Occipital lobe (tissue), 2 donors: ENCODE data around the gene ODAD4. TPM values are rescaled to one million over a fixed set of nuclear protein-coding genes. Genes with fewer than 3 reads are reported as not detected.
"Not testable (repeated sequence)": the region's sequence is repeated elsewhere in the genome, so short reads cannot be mapped to it uniquely, and the experiment has no call there.

Experiments
- DNase-seq: peaks from one replicate; lab custom pipeline; 2025; lab: John Stamatoyannopoulos, UW
- total RNA-seq: library from RNA; depleted of rRNA; stranded (reverse); fragments of >200 nt; gene quantifications from one replicate; pipeline ENCODE4 v1.2.3, GENCODE V29; 2014

Gene ODAD4
- total RNA-seq, 1 donor from 2014 or later = 1.6 TPM

DNA sequence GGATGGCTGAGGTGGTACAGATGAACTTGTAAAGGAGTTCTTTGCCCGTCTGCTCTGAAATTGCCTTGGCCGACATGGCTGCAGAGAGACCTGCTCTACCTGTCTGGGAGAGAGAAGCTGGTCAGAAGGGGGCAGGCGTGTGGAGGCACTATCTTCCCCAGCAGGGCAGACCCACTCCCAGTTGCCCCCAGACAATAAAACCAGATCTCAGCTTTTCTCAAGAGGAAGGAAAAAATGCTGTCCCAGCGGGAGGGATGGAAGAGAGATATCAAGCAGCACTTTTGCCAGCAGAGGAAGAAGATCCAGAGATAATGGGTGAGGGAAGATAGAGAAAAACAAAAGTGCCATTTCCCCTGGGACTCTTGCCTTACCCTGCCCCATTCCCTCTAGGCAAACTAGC, 16.6 kb upstream of the ODAD4 start:
- DNase-seq = no peak

DNA sequence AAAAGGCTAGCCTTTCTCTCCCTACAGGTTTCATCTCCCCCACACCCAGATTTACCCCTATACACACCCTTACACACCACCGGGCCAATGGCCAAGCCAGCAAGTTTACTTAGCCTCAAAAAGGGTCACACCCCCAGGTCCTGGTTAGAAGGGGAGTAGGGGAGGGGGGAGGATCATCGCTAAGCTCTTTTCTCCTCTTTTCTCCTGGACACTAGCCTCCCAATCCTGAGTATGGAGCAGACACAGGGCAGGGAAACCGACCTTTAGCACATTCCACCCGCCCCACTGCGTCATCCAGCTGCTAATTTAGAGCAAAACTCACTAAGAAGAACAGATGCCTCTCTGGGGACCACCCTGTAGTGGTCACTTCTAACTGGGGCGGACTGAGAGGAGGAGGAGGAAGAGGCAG, 16.1 kb upstream of the ODAD4 start:
- no peak for DNase-seq

DNA sequence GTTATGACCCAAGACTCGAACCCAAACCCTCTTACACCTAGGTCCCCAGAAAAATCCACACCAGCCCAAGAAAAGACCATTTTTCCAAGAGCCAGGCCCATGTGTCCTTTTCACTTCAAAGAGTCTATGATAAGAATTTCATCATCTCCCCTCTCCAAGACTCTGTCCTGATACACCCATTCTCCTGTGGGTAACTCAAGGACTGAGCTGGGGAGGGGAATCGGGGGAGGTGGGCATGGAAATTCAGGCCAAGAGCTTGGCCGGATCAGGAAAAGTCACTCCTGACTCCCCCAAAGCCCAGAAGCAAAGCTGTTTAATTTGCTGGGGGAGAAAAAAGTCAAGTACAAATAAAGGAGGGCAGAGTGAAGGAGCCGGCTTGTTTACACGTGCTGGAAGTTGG, 15.4 kb upstream of the ODAD4 start:
- DNase-seq = no peak

DNA sequence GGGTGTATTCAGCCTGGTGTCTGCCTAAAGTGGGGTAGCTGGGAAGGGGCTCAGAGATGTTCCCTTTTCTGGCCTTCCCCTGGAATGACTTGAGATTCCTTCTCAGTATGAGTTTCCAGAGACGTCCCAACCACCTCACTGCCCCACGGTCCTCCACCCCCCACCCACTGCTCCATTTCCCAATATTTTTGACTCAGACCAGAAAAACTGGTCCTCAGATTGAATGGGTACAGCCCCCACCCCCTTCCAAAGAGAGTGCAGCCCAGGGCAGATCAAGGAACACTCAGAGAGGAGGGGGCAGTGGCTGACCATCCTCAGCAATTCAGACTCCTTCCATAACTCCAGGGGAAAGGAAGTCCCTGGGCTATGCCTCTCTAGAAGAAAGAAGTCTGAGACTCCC, 14.9 kb upstream of the ODAD4 start:
- no peak for DNase-seq

DNA sequence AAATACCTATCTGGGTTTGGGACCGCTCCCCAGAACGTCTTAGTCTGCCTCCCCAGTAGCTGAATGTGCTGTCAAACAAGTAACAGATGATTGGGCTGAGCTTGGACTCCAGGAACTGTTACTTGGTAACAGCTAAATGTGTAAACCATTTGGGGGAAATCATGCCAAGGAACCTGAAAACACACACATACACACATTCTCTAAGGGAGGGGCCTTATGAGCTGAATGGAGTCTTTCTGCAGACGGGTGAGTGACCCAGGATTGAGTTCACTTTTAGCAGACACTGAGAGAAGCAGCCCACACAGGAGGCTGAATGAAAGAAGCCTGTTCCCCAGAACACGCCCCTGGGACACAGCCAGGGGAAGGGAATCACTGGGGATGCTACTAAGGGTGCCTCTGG, 13.2 kb upstream of the ODAD4 start:
- no peak for DNase-seq

DNA sequence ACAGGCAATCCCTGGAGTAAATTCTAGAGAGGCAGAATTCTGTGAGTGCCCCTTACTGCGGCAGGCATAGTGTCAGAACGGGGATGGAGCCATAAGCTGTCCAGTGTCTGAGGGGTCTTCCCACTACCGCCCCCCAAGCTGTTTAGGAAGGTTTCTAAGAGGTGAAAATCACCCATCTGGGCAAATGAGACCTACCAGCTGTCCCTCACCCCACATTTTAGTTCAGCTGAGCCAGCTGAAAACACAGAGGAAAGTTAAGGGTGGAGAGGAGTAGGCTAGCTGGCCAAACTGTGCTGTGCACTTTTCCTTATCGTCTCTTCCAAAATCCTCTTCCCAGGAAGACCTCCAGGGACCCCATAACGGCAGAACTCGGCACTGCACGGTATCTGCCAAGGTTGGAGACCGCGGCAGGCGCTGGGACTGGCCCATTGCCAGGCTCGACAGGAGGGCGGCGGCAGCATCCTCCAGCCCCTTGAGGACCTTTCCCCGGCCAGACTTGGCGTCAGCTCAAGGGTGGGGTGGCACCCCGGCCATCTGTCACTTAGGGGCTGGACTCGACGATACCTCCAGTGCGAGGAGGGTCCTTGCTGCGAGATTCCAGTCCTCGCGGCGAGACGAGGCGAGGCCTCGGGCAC, 12.6 kb upstream of the ODAD4 start:
- peak; percentile 39 for DNase-seq

DNA sequence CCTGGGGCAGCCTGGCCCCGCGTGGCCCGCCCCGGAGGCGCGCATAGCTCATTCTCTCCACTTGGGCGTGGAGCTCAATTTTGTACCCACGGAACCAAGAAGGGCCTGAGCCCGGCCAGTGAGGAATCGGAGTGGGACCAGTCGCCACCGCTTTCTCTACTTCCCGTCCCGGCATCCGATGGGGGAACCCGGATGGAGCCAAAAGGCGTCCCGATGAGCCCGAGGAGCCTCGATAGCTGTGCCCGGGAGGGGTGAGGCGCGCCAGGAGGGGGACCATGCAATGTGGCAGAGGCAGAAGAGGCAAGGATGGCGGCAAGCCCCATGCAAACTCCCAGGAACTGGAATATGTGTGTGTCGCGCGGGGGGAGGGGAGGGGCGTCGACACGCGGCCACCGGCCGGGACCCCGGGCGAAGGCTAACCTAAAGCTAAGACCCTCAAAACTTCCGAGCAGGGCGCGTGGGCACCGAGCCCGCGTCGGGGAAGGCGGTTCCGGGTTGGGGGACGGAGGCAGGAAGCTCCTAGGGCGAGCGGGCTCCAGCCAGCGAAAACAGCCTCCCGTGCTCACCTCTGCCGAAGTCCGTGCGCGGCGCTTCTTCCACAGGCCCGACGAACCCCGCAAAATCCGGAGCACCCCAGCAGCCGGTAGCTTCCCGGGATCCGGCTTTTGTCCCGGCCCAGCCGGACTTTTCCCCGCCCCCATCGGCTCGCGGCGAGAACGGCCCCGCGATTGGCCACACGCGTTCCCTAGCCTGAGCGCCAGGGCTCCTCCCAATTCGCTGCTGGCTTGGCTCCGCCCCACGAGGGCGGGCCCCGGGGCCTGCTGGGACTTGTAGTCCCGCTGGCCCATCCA, 11.9 kb upstream of the ODAD4 start, which contains the start of gene ACLY:
Gene ACLY (minus strand): TSS at position 638 of the 851 bp plus-strand sequence. CDS start 5,078 bp downstream, outside the sequence.
- peak; percentile 97 for DNase-seq

DNA sequence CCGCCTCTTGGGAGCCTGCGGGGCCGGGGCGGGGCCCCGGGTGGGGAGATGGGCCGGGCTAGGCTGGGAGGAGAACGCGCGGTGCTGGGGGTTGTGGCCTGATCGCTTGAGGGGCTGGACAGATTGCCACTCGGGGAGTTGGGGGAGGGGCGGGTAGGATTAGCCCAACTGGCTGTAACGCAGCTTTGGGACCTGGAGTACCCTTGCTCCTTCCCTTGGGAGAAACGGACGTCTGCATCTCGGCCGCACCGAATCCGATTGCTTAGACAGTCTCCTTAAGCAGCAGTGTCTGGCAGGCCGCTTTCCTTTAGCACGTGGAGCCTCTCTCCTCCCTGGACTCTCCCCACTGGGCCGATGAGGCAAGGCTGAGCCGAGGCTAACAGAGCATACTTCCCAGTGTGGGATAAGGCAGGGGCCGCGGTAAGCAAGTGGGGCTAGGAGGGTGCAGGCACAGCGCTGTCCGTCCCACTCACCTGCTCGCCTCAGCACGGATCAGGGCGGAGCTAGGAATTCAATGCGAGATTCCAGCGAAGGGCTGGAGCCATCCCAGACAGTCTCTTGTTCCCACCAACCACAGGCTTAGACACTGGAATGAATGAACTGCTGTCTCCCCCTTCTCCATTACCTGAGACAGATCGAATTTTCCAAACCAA, 11.1 kb upstream of the ODAD4 start:
- peak; percentile 78 for DNase-seq

DNA sequence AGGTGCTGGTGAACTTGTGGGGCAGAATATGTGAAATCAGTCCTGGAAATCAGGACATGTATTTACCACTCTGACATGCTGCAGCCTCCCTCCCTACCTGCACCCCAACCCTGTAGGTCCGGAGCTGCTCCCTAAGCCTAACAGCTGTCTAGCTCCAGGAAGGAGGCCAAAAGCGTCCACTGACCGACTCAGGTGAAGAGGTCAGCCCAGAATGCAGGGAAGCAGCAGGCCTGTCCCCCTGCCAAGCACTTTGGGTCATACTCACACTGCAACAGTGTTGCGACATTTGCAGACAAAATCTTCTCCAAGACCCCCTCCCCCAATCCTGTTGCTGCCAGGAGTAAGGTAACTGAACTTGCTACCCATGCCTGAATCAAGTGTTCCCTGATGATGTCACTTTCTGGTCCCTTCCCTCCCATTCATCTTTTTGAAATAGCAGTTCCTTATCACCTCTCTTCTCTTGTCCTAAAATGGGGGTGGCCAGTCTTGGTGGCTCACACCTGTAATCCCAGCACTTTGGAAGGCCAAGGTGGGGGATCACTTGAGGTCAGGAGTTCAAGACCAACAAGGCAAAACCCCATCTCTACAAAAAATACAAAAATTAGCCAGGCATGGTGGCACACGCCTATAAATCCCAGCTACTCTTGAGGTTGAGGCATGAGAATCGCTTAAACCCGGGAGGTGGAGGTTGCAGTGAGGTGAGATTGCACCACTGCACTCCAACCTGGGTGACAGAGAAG, 10.4 kb upstream of the ODAD4 start:
- no peak for DNase-seq

DNA sequence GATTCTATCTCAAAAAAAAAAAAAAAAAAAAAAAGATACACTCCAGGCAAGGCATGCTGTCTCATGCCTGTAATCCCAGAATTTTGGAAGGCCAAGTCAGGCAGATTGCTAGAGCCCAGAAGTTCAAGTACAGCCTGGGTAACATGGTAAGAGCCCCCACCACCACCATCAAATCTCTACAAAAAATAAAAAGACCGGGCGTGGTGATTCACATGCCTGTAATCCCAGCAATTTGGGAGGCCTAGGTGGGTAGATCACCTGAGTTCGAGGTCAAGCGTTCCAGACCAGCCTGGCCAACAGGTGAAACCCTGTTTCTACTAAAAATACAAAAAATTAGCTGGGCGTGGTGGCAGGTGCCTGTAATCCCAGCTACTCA, 9.8 kb upstream of the ODAD4 start:
- no peak for DNase-seq

DNA sequence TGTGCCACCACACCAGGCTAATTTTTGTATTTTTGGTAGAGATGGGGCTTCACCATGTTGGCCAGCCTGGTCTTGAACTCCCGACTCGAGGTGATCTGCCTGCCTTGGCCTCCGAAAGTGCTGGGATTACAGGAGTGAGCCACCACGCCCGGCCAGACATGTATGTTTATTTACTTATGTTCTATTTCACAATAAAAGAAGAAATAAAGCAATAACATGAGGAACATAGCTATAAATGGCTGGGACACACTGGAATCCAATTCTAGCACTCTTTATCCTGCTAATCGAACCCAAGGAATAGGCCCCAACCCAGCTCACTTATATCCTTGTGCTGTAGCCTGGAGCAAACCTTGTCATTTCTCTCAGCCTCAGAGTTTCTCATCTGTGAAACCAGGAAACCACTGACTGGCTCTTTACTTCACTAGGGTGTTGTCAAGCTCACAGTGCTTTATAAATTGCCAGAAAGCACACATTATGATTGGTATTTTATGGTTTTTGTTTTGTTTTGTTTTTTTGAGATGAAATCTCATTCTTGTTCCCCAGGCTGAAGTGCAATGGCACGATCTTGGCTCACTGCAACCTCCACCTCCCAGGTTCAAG, 4.3 kb upstream of the ODAD4 start:
- no peak for DNase-seq

DNA sequence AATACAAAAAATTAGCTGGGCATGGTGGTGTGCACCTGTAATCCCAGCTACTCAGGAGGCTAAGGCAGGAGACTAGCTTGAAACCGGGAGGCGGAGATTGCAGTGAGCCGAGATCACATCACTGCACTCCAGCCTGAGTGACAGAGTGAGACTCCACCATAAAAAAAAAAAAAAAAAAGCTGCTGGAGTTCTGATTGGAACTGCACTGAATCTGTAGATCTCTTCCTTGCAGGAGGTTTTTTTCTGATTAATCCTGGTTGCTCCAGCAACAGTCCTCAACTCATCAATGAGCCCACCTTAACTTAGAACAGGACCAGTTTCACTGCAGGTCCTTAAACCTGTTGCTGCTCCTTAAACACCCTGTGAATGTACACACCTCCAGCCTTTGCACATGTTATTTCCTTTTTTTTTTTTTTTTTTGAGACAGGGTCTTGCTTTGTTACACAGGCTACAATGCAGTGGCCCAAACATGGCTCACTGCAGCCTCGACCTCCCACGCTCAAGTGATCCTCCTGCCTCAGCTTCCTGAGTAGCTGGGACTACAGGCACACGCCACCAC, 1.6 kb upstream of the ODAD4 start:
- no peak for DNase-seq

DNA sequence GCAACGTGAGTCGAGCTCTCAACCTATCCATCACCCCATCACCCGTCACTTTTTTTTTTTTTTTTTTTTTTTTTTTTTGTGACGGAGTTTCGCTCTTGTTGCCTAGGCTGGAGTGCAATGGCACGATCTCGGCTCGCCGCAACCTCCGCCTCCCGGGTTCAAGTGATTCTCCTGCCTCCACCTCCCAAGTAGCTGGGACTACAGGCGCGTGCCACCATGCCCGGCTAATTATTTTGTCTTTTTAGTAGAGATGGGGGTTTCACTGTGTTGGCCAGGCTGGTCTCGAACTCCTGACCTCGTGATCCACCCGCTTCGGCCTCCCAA, 378 bp downstream of the ODAD4 start:
- DNase-seq = not testable (repeated sequence)

DNA sequence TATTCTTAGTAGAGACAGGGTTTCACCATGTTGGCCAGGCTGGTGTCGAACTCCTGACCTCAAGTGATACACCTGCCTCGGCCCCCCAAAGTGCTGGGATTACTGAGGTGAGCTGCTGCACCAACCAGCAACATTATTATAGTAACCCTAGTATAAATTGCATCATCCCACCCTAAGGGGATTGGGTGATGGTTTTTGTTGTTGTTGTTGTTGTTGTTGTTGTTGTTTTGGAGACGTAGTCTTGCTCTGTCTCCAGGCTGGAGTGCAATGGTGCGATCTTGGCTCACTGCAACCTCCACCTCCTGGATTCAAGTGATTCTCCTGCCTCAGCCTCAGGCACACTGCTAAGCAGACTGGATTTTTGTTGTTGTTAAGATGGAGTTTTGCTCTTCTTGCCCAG, 1.3 kb downstream of the ODAD4 start:
- DNase-seq = not testable (repeated sequence)

DNA sequence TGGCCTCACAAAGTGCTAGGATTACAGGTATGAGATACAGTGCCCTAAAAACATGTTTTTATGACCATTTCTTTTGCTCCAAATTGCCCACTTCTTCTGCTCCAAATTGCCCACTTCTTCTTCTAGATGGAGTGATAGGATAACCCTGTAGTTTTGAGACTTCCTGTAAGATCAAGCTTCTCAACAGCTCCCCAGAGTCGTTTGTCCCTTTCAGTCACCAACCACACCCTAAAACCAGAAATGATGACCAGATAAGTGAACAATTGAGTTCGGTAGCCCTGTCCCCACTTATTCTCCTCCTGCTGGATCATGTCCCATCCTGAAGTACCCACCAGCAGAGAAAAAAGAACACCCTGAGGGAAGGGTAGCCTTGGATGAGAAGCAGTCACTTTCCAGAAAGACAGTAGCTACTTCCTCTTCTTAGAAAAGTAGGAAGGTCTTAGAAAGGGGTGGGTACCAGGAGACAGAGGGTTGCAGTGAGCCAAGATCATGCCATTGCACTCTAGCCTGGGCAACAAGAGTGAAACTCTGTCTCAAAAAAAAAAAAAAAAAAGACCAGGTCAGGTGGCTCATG, 2.5 kb downstream of the ODAD4 start:
- DNase-seq = no peak

DNA sequence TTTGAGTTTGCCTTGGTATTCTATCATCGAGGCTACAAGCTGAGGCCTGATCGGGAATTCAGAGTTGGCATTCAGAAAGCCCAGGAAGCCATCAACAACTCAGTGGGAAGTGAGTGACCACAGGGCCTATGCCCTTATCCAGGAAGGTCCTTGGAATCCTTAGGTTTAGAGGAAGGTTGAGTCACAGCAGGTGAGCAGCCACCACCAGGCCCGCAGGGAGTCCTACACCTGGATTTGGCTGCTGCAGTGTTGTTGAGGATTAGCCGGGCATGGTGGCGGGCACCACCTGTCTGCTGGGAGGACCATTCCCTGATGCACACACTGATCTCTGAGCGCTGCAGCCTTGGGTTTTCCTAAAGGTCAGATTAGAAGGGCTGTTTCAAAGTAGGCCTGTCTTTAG, 5.2 kb downstream of the ODAD4 start:
- no peak for DNase-seq

DNA sequence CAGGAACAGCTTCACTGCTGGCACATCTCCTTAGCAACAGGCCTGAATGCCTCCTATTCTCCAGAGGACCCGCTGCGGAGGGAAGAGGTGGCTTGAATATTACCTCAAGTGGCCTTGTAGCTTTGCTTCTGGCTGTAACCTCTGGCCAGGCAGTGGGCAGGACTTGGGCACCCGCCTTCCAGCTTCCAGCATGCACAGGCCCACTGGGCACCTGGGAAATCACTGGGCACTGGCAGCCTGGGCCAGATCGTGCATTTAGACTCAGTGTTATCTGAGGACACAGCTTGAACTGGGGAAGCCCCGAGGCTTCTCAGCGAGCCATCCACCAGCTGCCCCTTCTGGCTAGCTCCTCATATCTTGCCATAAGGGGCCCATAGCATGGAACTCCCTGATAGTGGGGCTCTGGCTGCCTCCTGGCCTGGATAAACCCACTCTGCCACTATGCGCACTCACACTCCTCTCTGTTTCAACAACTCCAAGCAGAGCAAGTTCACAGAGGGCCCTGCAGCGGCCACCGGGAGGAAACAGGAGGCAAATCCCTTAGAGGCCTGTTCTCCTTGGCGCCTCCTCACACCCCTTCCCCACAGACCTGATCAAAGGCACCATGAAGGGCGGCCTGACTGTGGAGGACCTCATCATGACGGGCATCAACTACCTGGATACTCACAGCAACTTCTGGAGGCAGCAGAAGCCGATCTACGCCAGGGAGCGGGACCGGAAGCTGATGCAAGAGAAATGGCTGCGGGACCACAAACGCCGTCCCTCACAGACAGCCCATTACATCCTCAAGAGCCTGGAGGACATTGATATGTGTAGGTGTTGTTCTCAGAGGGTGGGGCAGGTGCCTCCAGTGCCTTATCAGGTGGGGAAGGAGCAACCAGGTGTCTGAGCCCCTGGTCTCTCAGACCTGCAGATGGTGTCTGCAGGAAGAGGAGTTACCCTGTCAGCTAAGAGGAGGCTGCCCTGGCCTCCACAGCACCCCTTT, 7.8 kb downstream of the ODAD4 start:
- no peak for DNase-seq

DNA sequence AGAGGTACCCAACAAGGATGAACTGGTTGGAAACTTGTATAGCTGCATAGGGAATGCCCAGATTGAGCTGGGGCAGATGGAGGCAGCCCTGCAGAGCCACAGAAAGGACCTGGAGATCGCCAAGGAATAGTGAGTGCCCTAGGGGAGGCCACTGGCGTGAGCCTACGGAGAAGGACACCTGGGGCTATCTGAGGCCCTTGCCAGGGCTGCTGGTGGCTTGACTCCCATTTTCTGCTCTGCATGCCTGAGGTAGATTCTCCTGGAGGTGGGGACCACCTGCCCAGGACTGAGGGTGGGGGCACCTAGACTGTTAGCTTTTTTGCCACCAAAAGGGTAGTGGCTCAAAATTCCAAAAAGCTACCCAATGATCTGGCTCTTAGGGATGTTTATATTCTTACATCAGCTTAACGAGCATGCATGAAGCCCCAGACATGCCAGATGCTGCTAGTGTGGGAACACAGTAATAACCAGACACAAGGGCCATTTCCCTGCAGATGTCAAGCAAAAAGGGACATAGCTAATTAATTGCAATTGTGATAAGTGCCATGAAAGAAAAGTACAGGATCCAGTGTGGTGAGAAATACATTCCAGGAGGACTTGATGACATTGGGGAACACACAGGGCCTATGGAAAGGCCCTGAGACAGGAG, 8.8 kb downstream of the ODAD4 start:
- DNase-seq = no peak

DNA sequence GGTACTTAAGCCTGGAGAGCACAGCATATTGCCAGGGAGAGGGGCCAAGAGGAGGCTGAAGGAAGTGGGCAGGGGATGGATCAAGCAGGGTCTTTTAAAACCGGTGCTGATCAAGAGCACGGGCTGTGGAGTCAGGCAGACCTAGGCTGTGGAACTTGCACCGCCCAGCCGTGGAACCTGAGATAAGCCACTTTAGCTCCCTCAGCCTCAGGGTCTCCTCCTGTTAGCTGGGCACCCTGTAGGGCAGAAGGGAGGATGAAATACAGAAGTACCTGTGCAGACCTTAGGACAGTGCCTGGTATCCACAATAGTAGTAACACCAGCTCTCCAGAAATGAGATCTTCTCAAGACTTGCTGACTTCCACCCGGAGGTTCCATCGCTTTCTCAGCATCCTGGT, 9.3 kb downstream of the ODAD4 start:
- DNase-seq = no peak
